ENCODE measurements around the gene DNAH3.
A peak's percentile ranks its signal among the peaks of the same experiment; 100 is the strongest.
"Not testable (repeated sequence)": the region's sequence is repeated elsewhere in the genome, so short reads cannot be mapped to it uniquely, and the experiment has no call there.

The DNAH3 gene

GRCh38 chr16:21167929-21168602 is 17.4 kb upstream of the DNAH3 start:
- no peak for DNase-seq

- no peak for DNase-seq
Observed at GRCh38 chr16:21167360-21167759, 16.7 kb upstream of the DNAH3 start.

- DNase-seq, result no peak
Observed at GRCh38 chr16:21166561-21166961, 15.9 kb upstream of the DNAH3 start.

GRCh38 chr16:21164521-21165168 is 14.0 kb upstream of the DNAH3 start:
- DNase-seq, result no peak

- DNase-seq, result no peak
Observed at GRCh38 chr16:21163576-21163975, 12.9 kb upstream of the DNAH3 start.

- DNase-seq, result no peak
Observed at GRCh38 chr16:21162661-21163151, 12.1 kb upstream of the DNAH3 start.

- DNase-seq, result no peak
Observed at GRCh38 chr16:21161211-21161610, 10.6 kb upstream of the DNAH3 start.

GRCh38 chr16:21160276-21160675 is 9.6 kb upstream of the DNAH3 start:
- DNase-seq, result no peak

GRCh38 chr16:21159281-21159951 is 8.8 kb upstream of the DNAH3 start:
- DNase-seq, result peak in 1 of 2 donors; percentile 19

GRCh38 chr16:21158208-21159110 is 7.8 kb upstream of the DNAH3 start, which contains the start of gene LDAF1:
TSS of gene LDAF1 (plus strand) at chr16:21158674. CDS start at chr16:21161183, 2,509 bp downstream.
- peak; percentile 29 to 59 for DNase-seq

GRCh38 chr16:21157632-21158031 is 7.0 kb upstream of the DNAH3 start:
- no peak for DNase-seq

- DNase-seq, result peak in 1 of 2 donors; percentile 16
Observed at GRCh38 chr16:21156767-21157467, 6.3 kb upstream of the DNAH3 start.

- not testable (repeated sequence) for DNase-seq
Observed at GRCh38 chr16:21156011-21156410, 5.4 kb upstream of the DNAH3 start.

- not testable (repeated sequence) for DNase-seq
Observed at GRCh38 chr16:21153124-21153729, 2.6 kb upstream of the DNAH3 start.

- not testable (repeated sequence) for DNase-seq
Observed at GRCh38 chr16:21152160-21153030, 1.7 kb upstream of the DNAH3 start.

GRCh38 chr16:21145738-21146137 is 4.9 kb downstream of the DNAH3 start:
- no peak for DNase-seq

- no peak for DNase-seq
Observed at GRCh38 chr16:21134053-21134452, 16.6 kb downstream of the DNAH3 start.

- DNase-seq, result no peak
Observed at GRCh38 chr16:21130811-21131210, 19.8 kb downstream of the DNAH3 start.

- DNase-seq, result no peak
Observed at GRCh38 chr16:21128991-21129390, 21.7 kb downstream of the DNAH3 start.

GRCh38 chr16:21126518-21126917 is 24.1 kb downstream of the DNAH3 start:
- DNase-seq, result no peak

GRCh38 chr16:21125191-21125590 is 25.5 kb downstream of the DNAH3 start:
- DNase-seq, result no peak
